ENCODE data around the gene KCNK18. TPM values are rescaled to one million over a fixed set of nuclear protein-coding genes. Genes with fewer than 3 reads are reported as not detected.

KCNK18 gene
- total RNA-seq, 1 experiment from 2014 or later: not detected

DNA sequence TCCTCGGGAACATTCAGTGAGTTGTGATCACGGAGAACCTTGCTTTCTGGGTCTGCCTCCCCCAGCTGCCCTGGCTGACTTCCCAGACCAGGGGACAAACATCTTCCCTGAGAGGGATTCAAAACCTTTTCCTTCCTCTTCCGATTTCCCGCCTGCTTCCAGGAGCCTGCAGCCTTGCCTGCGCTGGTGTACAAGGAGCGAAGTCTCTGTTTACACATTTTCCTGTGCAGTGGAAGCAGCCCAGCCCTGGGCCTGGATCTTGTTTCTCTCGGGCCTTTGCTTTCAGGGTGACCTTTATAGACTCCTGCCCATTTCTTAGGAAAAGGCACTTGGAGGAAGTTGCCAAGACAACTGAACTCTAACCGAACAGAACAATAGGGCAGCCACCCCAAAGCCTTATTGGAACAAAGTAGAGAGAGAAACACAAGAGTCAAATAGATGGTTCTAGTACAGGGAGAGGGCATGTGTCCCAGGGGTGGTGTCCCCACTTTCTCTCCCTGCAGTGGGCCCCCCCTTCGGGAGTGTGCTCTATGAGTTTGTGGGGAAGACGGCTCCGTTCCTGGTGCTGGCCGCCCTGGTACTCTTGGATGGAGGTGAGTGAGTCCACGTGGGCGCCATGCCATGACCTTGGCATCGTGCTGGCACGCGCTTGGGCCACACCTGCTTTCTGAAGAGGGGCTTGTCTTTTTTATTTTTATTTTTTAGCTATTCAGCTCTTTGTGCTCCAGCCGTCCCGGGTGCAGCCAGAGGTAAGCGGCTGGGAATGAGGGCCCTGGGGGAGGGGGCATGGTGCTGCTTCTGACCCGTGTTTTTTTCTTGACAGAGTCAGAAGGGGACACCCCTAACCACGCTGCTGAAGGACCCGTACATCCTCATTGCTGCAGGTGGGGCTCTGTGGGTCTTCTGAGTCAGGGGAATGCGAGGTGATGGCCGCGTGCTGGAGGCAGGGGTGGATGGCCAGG lies 57.8 kb downstream of the KCNK18 start:
- H3K9me3 ChIP-seq (ENCODE audit: insufficient read depth, low read depth): no peaks in the 10 kb centered on the region
- no peak overlapping the region for H3K4me2 ChIP-seq
- H3K27me3 ChIP-seq (ENCODE audit: insufficient read depth, low read depth): peaks cover 5% of the 10 kb centered on the region; the same call in 1 of the 2 replicates
- no peaks in the 10 kb centered on the region for H3K9me2 ChIP-seq (ENCODE audit: insufficient read depth)
- no peak overlapping the region for H2AFZ ChIP-seq
- CTCF ChIA-PET: no interaction called here
- no peak overlapping the region for H3K27ac ChIP-seq
- no peak for DNase-seq
- no peaks in the 10 kb centered on the region for H4K20me1 ChIP-seq (ENCODE audit: insufficient read depth)
- H3K4me1 ChIP-seq (replicated peaks; ENCODE audit: insufficient read depth): no peaks in the 10 kb centered on the region
- POLR2A ChIA-PET (ENCODE audit: unreplicated experiment): no interaction called here
- TF ChIP-seq EZH2 (IDR thresholded peaks at IDR 0.05; ENCODE audit: low read depth): no peak
- TF ChIP-seq, protein P1, sequence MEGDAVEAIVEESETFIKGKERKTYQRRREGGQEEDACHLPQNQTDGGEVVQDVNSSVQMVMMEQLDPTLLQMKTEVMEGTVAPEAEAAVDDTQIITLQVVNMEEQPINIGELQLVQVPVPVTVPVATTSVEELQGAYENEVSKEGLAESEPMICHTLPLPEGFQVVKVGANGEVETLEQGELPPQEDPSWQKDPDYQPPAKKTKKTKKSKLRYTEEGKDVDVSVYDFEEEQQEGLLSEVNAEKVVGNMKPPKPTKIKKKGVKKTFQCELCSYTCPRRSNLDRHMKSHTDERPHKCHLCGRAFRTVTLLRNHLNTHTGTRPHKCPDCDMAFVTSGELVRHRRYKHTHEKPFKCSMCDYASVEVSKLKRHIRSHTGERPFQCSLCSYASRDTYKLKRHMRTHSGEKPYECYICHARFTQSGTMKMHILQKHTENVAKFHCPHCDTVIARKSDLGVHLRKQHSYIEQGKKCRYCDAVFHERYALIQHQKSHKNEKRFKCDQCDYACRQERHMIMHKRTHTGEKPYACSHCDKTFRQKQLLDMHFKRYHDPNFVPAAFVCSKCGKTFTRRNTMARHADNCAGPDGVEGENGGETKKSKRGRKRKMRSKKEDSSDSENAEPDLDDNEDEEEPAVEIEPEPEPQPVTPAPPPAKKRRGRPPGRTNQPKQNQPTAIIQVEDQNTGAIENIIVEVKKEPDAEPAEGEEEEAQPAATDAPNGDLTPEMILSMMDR (conservative IDR thresholded peaks at IDR 0.05): no peak
- H3K4me3 ChIP-seq: no peak overlapping the region
- H3K79me2 ChIP-seq (ENCODE audit: low read depth): no peaks in the 10 kb centered on the region
- H3K36me3 ChIP-seq (ENCODE audit: low read depth): no peaks in the 10 kb centered on the region
- H3F3A ChIP-seq (ENCODE audit: insufficient read depth, low read depth): no peaks in the 10 kb centered on the region
- no TSS peak for BruUV-seq (replicated peaks)
- intact Hi-C loops (cut with micrococcal nuclease; ENCODE audit: unreplicated experiment): no loop called here

DNA sequence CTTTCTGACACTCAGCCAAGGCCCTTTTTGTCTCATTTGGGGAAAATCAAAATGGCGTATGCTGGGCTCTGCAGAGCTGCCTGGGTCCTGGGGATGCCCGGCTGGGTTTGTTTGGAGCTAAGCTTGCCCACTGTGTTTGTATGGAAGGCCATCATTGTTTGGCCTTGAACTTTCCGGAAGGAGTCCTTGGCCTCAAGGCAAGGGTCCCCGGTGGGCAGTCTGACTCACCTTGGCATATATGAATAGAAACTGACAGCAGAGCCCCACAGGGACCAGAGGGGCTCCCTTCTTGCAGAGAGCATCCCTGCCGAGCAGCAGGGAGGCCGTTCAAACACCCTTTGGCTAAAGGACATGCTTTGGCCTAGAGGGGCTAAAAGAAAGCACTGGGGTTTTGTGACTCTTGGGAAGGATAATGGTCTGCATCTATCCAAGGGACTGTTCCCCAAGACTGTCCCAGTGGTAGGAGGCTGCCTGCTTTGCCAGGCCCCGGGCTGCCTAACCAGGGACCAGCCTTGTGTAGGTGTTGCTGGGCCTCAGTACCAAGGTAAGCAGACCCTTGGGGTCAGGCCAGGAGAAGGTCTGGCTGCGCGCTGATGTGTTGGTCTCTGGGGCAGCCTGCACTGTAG lies 58.7 kb downstream of the KCNK18 start:
- H3K36me3 ChIP-seq (ENCODE audit: low read depth): no peaks in the 10 kb centered on the region
- no peaks in the 10 kb centered on the region for H3K4me1 ChIP-seq (replicated peaks; ENCODE audit: insufficient read depth)
- H3K4me2 ChIP-seq: no peak overlapping the region
- H3K27me3 ChIP-seq (ENCODE audit: insufficient read depth, low read depth): peaks cover 5% of the 10 kb centered on the region; the same call in 1 of the 2 replicates
- no TSS peak for BruUV-seq (replicated peaks)
- ChIA-PET POLR2A (ENCODE audit: unreplicated experiment) (no interaction called here), CTCF (no interaction called here)
- TF ChIP-seq, protein P1 (conservative IDR thresholded peaks at IDR 0.05): no peak
- no peak for TF ChIP-seq EZH2 (IDR thresholded peaks at IDR 0.05; ENCODE audit: low read depth)
- H3K79me2 ChIP-seq (ENCODE audit: low read depth): no peaks in the 10 kb centered on the region
- no peak overlapping the region for H3K4me3 ChIP-seq
- no peaks in the 10 kb centered on the region for H3K9me3 ChIP-seq (ENCODE audit: insufficient read depth, low read depth)
- H3F3A ChIP-seq (ENCODE audit: insufficient read depth, low read depth): no peaks in the 10 kb centered on the region
- H4K20me1 ChIP-seq (ENCODE audit: insufficient read depth): no peaks in the 10 kb centered on the region
- no peak for DNase-seq
- H2AFZ ChIP-seq: no peak overlapping the region
- intact Hi-C loops (cut with micrococcal nuclease; ENCODE audit: unreplicated experiment): no loop called here
- no peaks in the 10 kb centered on the region for H3K9me2 ChIP-seq (ENCODE audit: insufficient read depth)
- no peak overlapping the region for H3K27ac ChIP-seq

DNA sequence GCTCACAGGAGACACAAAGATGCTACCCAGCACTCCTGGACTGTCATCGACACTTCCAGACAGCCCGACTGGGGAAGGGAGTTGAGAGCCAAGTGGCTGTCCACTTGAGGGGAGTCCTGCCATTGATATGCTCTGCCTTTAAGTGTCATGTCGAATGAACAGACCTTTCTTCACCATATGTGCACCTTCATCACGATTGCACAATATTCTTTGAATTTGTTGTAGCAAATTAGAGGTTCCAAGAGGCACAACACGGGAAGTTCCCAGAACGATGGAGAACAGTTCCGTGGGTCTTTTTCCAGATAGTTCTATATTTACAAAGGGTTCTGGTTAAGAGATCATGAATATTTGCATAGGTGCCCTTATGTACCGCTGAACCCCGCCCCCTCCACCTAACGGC lies 59.6 kb downstream of the KCNK18 start:
- Histone ChIP-seq H3K27me3 (ENCODE audit: insufficient read depth, low read depth) (peaks cover 5% of the 10 kb centered on the region; the same call in 1 of the 2 replicates), H4K20me1 (ENCODE audit: insufficient read depth) (no peaks in the 10 kb centered on the region), H2AFZ (no peak overlapping the region), H3K9me3 (ENCODE audit: insufficient read depth, low read depth) (no peaks in the 10 kb centered on the region), H3K4me3 (no peak overlapping the region), H3K4me2 (no peak overlapping the region), H3F3A (ENCODE audit: insufficient read depth, low read depth) (no peaks in the 10 kb centered on the region), H3K36me3 (ENCODE audit: low read depth) (no peaks in the 10 kb centered on the region), H3K27ac (no peak overlapping the region), H3K9me2 (ENCODE audit: insufficient read depth) (no peaks in the 10 kb centered on the region), H3K79me2 (ENCODE audit: low read depth) (no peaks in the 10 kb centered on the region), H3K4me1 (replicated peaks; ENCODE audit: insufficient read depth) (no peaks in the 10 kb centered on the region)
- ChIA-PET POLR2A (ENCODE audit: unreplicated experiment) (no interaction called here), CTCF (no interaction called here)
- no TSS peak for BruUV-seq (replicated peaks)
- no peak for TF ChIP-seq EZH2 (IDR thresholded peaks at IDR 0.05; ENCODE audit: low read depth)
- TF ChIP-seq, protein P1 (conservative IDR thresholded peaks at IDR 0.05): no peak
- no peak for DNase-seq
- intact Hi-C loops (cut with micrococcal nuclease; ENCODE audit: unreplicated experiment): no loop called here
